Ovary (tissue), 9 donors: ENCODE data around the gene CREB1. TPM values are rescaled to one million over a fixed set of nuclear protein-coding genes. Genes with fewer than 3 reads are reported as not detected.

Experiments
- DNase-seq, 5 donors: peaks; one replicate each; pipeline ENCODE4 v3.0.0-alpha.2; 2019 to 2020
- H3K27ac ChIP-seq, 2 donors: fragments of 200-600 bp; one replicate each; pipeline versions ENCODE4 v1.5.1 to v1.8.0; 2019 to 2022
- H3K27me3 ChIP-seq: fragments of 200-600 bp; one replicate; pipeline ENCODE4 v1.8.0; 2022
- H3K36me3 ChIP-seq: fragments of 200-600 bp; sonication (generic); one replicate; pipeline ENCODE4 v1.5.1; 2019
- H3K4me1 ChIP-seq: one replicate; pipeline ENCODE4 v1.8.1; 2013; ENCODE audit warnings: mild to moderate bottlenecking, moderate library complexity; ENCODE audit not compliant: insufficient read depth
- H3K4me3 ChIP-seq: fragments of 200-600 bp; sonication (generic); one replicate; pipeline ENCODE4 v1.5.1; 2017
- H3K9me3 ChIP-seq, 2 donors: fragments of 200-600 bp in 1 of 2; sonication (generic) in 1 of 2; one replicate each; pipeline versions ENCODE4 v1.5.1 to v1.8.1; 2013 to 2019; ENCODE audit warnings: mild to moderate bottlenecking in 1 of 2, moderate library complexity in 1 of 2
- EP300 ChIP-seq: sonication (generic); formaldehyde crosslinking; IDR thresholded peaks from one replicate; pipeline ENCODE4 v1.6.1; 2017; ENCODE audit warnings: antibody characterized with exemption
- POLR2A ChIP-seq: fragments of 450-650 bp; IDR thresholded peaks from one replicate; pipeline ENCODE4 v1.6.1; 2017; ENCODE audit warnings: antibody characterized with exemption, mild to moderate bottlenecking, moderate library complexity
- WGBS, 3 donors: extraction: QIAGEN DNeasy Blood & Tissue Kit in 1 of 3; methylation state at CpG; one replicate each; pipeline versions ENCODE4 v1.1.5 to v1.1.7; 2013 to 2017; 5-methylcytosine and 5-hydroxymethylcytosine counted together
- intact Hi-C, 4 donors: fragments of 100-400 bp; cut with DNase I; formaldehyde crosslinking; loops; one replicate each; pipeline versions ENCODE4 v1.11.0 to v1.15.1; 2022 to 2023
- polyA plus RNA-seq, 2 donors: library from polyadenylated mRNA; stranded (reverse); fragments of 200-250 nt in 1 of 2; fragments of 350-450 nt in 1 of 2; fragmentation: Illumina TruSeq in 1 of 2; extraction: RNeasy Lipid Tissue Mini Kit (QIAGEN cat#74804) in 1 of 2; gene quantifications; one replicate each; pipeline ENCODE4 v1.2.3, GENCODE V29; 2013 to 2014
- total RNA-seq, 7 donors: library from RNA; depleted of rRNA in 2 of 7; stranded (reverse); fragments of >200 nt in 2 of 7; fragmentation: NEBNext Ultra II Directional in 3 of 7; extraction: Animal tissue kit (Norgen Biotek cat#: 25700) in 3 of 7; gene quantifications; one replicate each; pipeline versions ENCODE4 v1.1.0 to v1.2.4, GENCODE V29; 2016 to 2023
- TF ChIP-seq, protein P1 (sequence below), 3 donors: fragments of 450-650 bp in 2 of 3; fragments of 200-600 bp in 1 of 3; IDR thresholded peaks; one replicate each; pipeline versions ENCODE4 v1.5.1 to v1.8.0; 2016 to 2022; ENCODE audit warnings: antibody characterized with exemption in 3 of 3, mild to moderate bottlenecking in 1 of 3
- donor health status: DM: no; HTN: no; CAD: no; lungs with moderate emphysema.
- donor health status: DM: no; HTN: no; CAD: no.
- donor health status: Bipolar disorder and iron deficiency.
- donor health status: DM: yes; HTN: yes; CAD: no.
- donor health status: DM: no; HTN: no; CAD: no.
- donor health status: DM: yes; HTN: yes; CAD: no.

The CREB1 gene
- total and polyA plus RNA-seq, 9 donors = 10.8 to 79.6 (median 60.2) TPM

DNA sequence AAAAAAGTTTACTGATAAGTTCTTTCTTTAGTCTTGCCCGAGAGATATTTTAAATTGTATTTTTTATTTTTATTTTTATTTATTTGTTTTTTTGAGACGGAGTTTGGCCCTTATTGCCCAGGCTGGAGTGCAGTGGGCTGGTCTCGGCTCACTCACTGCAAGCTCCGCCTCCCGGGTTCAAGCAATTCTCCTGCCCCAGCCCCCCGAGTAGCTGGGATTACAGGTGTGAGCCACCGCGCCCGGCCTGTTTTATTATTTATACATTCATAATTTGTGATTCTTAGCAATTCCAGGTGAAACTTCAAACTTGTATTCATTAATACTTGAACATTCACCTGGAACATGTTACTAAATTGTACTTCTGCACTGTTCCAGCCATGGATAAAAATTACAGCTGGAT is 2.9 kb downstream of the CREB1 start:
- Histone ChIP-seq H3K4me1 (peaks cover 8% of the 10 kb centered on the region), H3K4me3 (no peak overlapping the region), H3K36me3 (no peaks in the 10 kb centered on the region), H3K27me3 (no peaks in the 10 kb centered on the region), H3K27ac (no peak overlapping the region), H3K9me3 (no peaks in the 10 kb centered on the region)
- no peak for DNase-seq
- WGBS, 3 donors = 86 to 91% (median 89%) methylated on average over 9 of the region's 9 CpGs
- intact Hi-C loops = loop anchor here in 2 of 4 donors (10.0 kb wide), 1 partner anchor 92 kb away; the partner anchor contains the start of gene METTL21A (in 2 of the 2)
- TF ChIP-seq, protein P1, sequence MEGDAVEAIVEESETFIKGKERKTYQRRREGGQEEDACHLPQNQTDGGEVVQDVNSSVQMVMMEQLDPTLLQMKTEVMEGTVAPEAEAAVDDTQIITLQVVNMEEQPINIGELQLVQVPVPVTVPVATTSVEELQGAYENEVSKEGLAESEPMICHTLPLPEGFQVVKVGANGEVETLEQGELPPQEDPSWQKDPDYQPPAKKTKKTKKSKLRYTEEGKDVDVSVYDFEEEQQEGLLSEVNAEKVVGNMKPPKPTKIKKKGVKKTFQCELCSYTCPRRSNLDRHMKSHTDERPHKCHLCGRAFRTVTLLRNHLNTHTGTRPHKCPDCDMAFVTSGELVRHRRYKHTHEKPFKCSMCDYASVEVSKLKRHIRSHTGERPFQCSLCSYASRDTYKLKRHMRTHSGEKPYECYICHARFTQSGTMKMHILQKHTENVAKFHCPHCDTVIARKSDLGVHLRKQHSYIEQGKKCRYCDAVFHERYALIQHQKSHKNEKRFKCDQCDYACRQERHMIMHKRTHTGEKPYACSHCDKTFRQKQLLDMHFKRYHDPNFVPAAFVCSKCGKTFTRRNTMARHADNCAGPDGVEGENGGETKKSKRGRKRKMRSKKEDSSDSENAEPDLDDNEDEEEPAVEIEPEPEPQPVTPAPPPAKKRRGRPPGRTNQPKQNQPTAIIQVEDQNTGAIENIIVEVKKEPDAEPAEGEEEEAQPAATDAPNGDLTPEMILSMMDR (IDR thresholded peaks at IDR 0.05) = no peak
- no peak for TF ChIP-seq EP300
- no peak for TF ChIP-seq POLR2A

- TF ChIP-seq EP300 = no peak
- TF ChIP-seq, protein P1 (IDR thresholded peaks at IDR 0.05) = no peak
- TF ChIP-seq POLR2A = no peak
- H3K4me1 ChIP-seq = peaks cover 8% of the 10 kb centered on the region
- H3K9me3 ChIP-seq = no peaks in the 10 kb centered on the region
- H3K36me3 ChIP-seq = no peaks in the 10 kb centered on the region
- H3K27ac ChIP-seq = peak overlapping the region in 1 of 2 donors; percentile 16
- H3K4me3 ChIP-seq = no peak overlapping the region
- 57 to 60% (median 59%) methylated on average over 2 of the region's 2 CpGs for WGBS, 3 donors
- no peak for DNase-seq
- H3K27me3 ChIP-seq = no peaks in the 10 kb centered on the region
- intact Hi-C loops = loop anchor here in 2 of 4 donors (10.0 kb wide), 1 partner anchor 91 kb away; the partner anchor contains the start of gene METTL21A (in 2 of the 2)
Observed at GRCh38 chr2:207533461-207534008, 3.8 kb downstream of the CREB1 start.

DNA sequence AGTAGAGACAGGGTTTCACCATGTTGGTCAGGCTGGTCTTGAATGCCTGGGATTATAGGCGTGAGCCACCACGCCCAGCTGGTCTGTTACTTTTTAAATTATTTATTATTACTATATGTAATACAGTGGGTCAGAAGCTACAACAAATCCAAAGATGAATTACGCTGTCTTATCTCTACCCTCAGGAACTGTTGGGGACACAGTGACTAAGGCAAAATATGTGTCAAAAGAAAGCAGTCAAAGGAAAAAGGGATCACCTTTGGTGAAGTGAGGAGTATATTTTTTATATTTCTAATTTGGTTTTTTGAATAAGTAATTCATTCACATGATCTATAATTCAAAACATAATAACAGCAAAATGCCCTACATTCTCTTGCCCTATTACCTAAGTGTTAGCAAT is 4.7 kb downstream of the CREB1 start:
- Histone ChIP-seq H3K27me3 (no peaks in the 10 kb centered on the region), H3K4me3 (no peak overlapping the region), H3K4me1 (peaks cover 8% of the 10 kb centered on the region), H3K36me3 (no peaks in the 10 kb centered on the region), H3K27ac (no peak overlapping the region), H3K9me3 (no peaks in the 10 kb centered on the region)
- intact Hi-C loops = loop anchor here in 2 of 4 donors (10.0 kb wide), 1 partner anchor 90 kb away; the partner anchor contains the start of gene METTL21A (in 2 of the 2)
- DNase-seq = no peak
- 95 to 96% (median 95%) methylated on average over 3 of the region's 3 CpGs for WGBS, 3 donors
- TF ChIP-seq EP300 = no peak
- TF ChIP-seq, protein P1 (IDR thresholded peaks at IDR 0.05) = no peak
- no peak for TF ChIP-seq POLR2A

DNA sequence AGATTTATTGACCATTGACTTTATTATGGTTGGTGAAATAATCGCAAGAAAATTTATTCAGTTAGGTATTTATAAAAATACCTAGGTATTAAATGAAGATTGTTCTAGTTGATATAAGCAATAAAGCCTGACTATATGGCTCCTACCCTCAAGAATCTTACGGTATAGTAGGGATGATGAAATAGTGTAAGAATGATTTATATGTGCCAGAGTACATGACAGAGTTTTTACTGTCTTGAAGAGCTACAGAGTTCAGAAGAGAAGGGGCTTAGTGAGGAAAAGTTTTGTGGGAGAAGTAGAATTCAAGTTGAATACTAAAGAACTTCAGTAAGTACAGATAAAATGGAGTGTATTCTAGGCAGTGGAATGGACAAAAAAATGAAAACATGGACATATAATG is 9.7 kb downstream of the CREB1 start:
- H3K36me3 ChIP-seq = no peaks in the 10 kb centered on the region
- no peak overlapping the region for H3K4me3 ChIP-seq
- no peak for DNase-seq
- no peaks in the 10 kb centered on the region for H3K27me3 ChIP-seq
- TF ChIP-seq POLR2A (no peak), EP300 (no peak)
- TF ChIP-seq, protein P1 (IDR thresholded peaks at IDR 0.05) = no peak
- intact Hi-C loops = loop anchor here in 2 of 4 donors (10.0 kb wide), 1 partner anchor 85 kb away; the partner anchor contains the start of gene METTL21A (in 2 of the 2)
- WGBS, 3 donors = 95 to 97% (median 97%) methylated on average over 2 of the region's 2 CpGs
- H3K27ac ChIP-seq = no peak overlapping the region
- no peaks in the 10 kb centered on the region for H3K9me3 ChIP-seq
- H3K4me1 ChIP-seq = peaks cover 8% of the 10 kb centered on the region
